SK-N-MC (cell line): ENCODE results near the gene LY9.

Experiments
- EZH2 ChIP-seq: fragments of 200-600 bp; sonication (generic); IDR thresholded peaks from one replicate; pipeline ENCODE4 v1.6.1; 2017; ENCODE audit warnings: antibody characterized with exemption
- FOXP2 ChIP-seq: optimal IDR thresholded peaks from 2 replicates; pipeline ENCODE3; 2011; ENCODE audit warnings: mild to moderate bottlenecking, moderate library complexity; ENCODE audit not compliant: insufficient read depth; ENCODE audit errors: extremely low read length, control extremely low read depth
- POLR2AphosphoS5 ChIP-seq: IDR thresholded peaks from 2 replicates; pipeline ENCODE4 v1.6.1; 2012; ENCODE audit warnings: mild to moderate bottlenecking, low read depth, low read length, borderline replicate concordance

- TF ChIP-seq EZH2 (no peak), POLR2AphosphoS5 (no peak), FOXP2 (no peak)
Observed at GRCh38 chr1:160800142-160800541, 4.2 kb downstream of the LY9 start.
